Measurements from ENCODE around the gene TAS1R2.

The TAS1R2 gene

GRCh38 chr1:18866846-18867245 lies 7.4 kb upstream of the TAS1R2 start:
- no peaks in the 10 kb centered on the region for H3K27me3 ChIP-seq (ENCODE audit: control insufficient read depth, insufficient read depth, low read length)
- no peaks in the 10 kb centered on the region for H3K9me3 ChIP-seq (ENCODE audit: control insufficient read depth, insufficient read depth, low read length)
- H3K9ac ChIP-seq (ENCODE audit: low read depth, low read length) = no peak overlapping the region
- peaks cover 2% of the 10 kb centered on the region; the same call in 1 of the 2 replicates for H3K36me3 ChIP-seq (ENCODE audit: control insufficient read depth, insufficient read depth, low read length)
- H3K4me3 ChIP-seq (ENCODE audit: low read depth, low read length) = no peak overlapping the region
- no peak overlapping the region for H3K27ac ChIP-seq (ENCODE audit: low read depth, low read length)
- no peaks in the 10 kb centered on the region for H3K4me1 ChIP-seq (ENCODE audit: control insufficient read depth, insufficient read depth, low read length)

- no peak overlapping the region for H3K4me3 ChIP-seq (ENCODE audit: low read depth, low read length)
- H3K9ac ChIP-seq (ENCODE audit: low read depth, low read length) = no peak overlapping the region
- no peaks in the 10 kb centered on the region for H3K4me1 ChIP-seq (ENCODE audit: control insufficient read depth, insufficient read depth, low read length)
- H3K27me3 ChIP-seq (ENCODE audit: control insufficient read depth, insufficient read depth, low read length) = no peaks in the 10 kb centered on the region
- no peaks in the 10 kb centered on the region for H3K9me3 ChIP-seq (ENCODE audit: control insufficient read depth, insufficient read depth, low read length)
- H3K36me3 ChIP-seq (ENCODE audit: control insufficient read depth, insufficient read depth, low read length) = no peaks in the 10 kb centered on the region
- no peak overlapping the region for H3K27ac ChIP-seq (ENCODE audit: low read depth, low read length)
These were observed 6.9 kb upstream of the TAS1R2 start for GRCh38 chr1:18866314-18866713.

GRCh38 chr1:18865176-18865575 lies 5.7 kb upstream of the TAS1R2 start:
- Histone ChIP-seq H3K4me1 (ENCODE audit: control insufficient read depth, insufficient read depth, low read length) (no peaks in the 10 kb centered on the region), H3K4me3 (ENCODE audit: low read depth, low read length) (no peak overlapping the region), H3K9ac (ENCODE audit: low read depth, low read length) (no peak overlapping the region), H3K27me3 (ENCODE audit: control insufficient read depth, insufficient read depth, low read length) (no peaks in the 10 kb centered on the region), H3K9me3 (ENCODE audit: control insufficient read depth, insufficient read depth, low read length) (no peaks in the 10 kb centered on the region), H3K36me3 (ENCODE audit: control insufficient read depth, insufficient read depth, low read length) (no peaks in the 10 kb centered on the region), H3K27ac (ENCODE audit: low read depth, low read length) (no peak overlapping the region)

- Histone ChIP-seq H3K4me3 (ENCODE audit: low read depth, low read length) (no peak overlapping the region), H3K36me3 (ENCODE audit: control insufficient read depth, insufficient read depth, low read length) (no peaks in the 10 kb centered on the region), H3K4me1 (ENCODE audit: control insufficient read depth, insufficient read depth, low read length) (no peaks in the 10 kb centered on the region), H3K27me3 (ENCODE audit: control insufficient read depth, insufficient read depth, low read length) (no peaks in the 10 kb centered on the region), H3K9ac (ENCODE audit: low read depth, low read length) (no peak overlapping the region), H3K9me3 (ENCODE audit: control insufficient read depth, insufficient read depth, low read length) (no peaks in the 10 kb centered on the region), H3K27ac (ENCODE audit: low read depth, low read length) (no peak overlapping the region)
These were observed 2.1 kb upstream of the TAS1R2 start for GRCh38 chr1:18861590-18861989.

GRCh38 chr1:18861082-18861481 lies 1.6 kb upstream of the TAS1R2 start:
- Histone ChIP-seq H3K9ac (ENCODE audit: low read depth, low read length) (no peak overlapping the region), H3K9me3 (ENCODE audit: control insufficient read depth, insufficient read depth, low read length) (no peaks in the 10 kb centered on the region), H3K27me3 (ENCODE audit: control insufficient read depth, insufficient read depth, low read length) (no peaks in the 10 kb centered on the region)

GRCh38 chr1:18858070-18858688 lies 1.3 kb downstream of the TAS1R2 start:
- no peak overlapping the region for H3K27ac ChIP-seq (ENCODE audit: low read depth, low read length)
- no peaks in the 10 kb centered on the region for H3K27me3 ChIP-seq (ENCODE audit: control insufficient read depth, insufficient read depth, low read length)
- H3K9me3 ChIP-seq (ENCODE audit: control insufficient read depth, insufficient read depth, low read length) = no peaks in the 10 kb centered on the region
- H3K4me1 ChIP-seq (ENCODE audit: control insufficient read depth, insufficient read depth, low read length) = no peaks in the 10 kb centered on the region
- H3K9ac ChIP-seq (ENCODE audit: low read depth, low read length) = no peak overlapping the region
- no peaks in the 10 kb centered on the region for H3K36me3 ChIP-seq (ENCODE audit: control insufficient read depth, insufficient read depth, low read length)
- H3K4me3 ChIP-seq (ENCODE audit: low read depth, low read length) = no peak overlapping the region

More at GRCh38 chr1:18861082-18861481, 1.6 kb upstream of the TAS1R2 start:
- Histone ChIP-seq H3K4me3 (ENCODE audit: low read depth, low read length) (no peak overlapping the region), H3K27ac (ENCODE audit: low read depth, low read length) (no peak overlapping the region), H3K4me1 (ENCODE audit: control insufficient read depth, insufficient read depth, low read length) (no peaks in the 10 kb centered on the region), H3K36me3 (ENCODE audit: control insufficient read depth, insufficient read depth, low read length) (no peaks in the 10 kb centered on the region)

- Histone ChIP-seq H3K9me3 (ENCODE audit: control insufficient read depth, insufficient read depth, low read length) (no peaks in the 10 kb centered on the region), H3K36me3 (ENCODE audit: control insufficient read depth, insufficient read depth, low read length) (no peaks in the 10 kb centered on the region), H3K9ac (ENCODE audit: low read depth, low read length) (no peak overlapping the region), H3K27me3 (ENCODE audit: control insufficient read depth, insufficient read depth, low read length) (no peaks in the 10 kb centered on the region; the same call in none of the 2 replicates), H3K4me1 (ENCODE audit: control insufficient read depth, insufficient read depth, low read length) (no peaks in the 10 kb centered on the region), H3K27ac (ENCODE audit: low read depth, low read length) (no peak overlapping the region), H3K4me3 (ENCODE audit: low read depth, low read length) (no peak overlapping the region)
These were observed 3.0 kb downstream of the TAS1R2 start for GRCh38 chr1:18856435-18856834.

GRCh38 chr1:18855573-18855972 lies 3.9 kb downstream of the TAS1R2 start:
- H3K27me3 ChIP-seq (ENCODE audit: control insufficient read depth, insufficient read depth, low read length) = no peaks in the 10 kb centered on the region; the same call in none of the 2 replicates
- H3K9ac ChIP-seq (ENCODE audit: low read depth, low read length) = no peak overlapping the region
- H3K4me1 ChIP-seq (ENCODE audit: control insufficient read depth, insufficient read depth, low read length) = no peaks in the 10 kb centered on the region
- no peak overlapping the region for H3K27ac ChIP-seq (ENCODE audit: low read depth, low read length)
- H3K4me3 ChIP-seq (ENCODE audit: low read depth, low read length) = no peak overlapping the region
- H3K36me3 ChIP-seq (ENCODE audit: control insufficient read depth, insufficient read depth, low read length) = no peaks in the 10 kb centered on the region
- H3K9me3 ChIP-seq (ENCODE audit: control insufficient read depth, insufficient read depth, low read length) = no peaks in the 10 kb centered on the region

- Histone ChIP-seq H3K9ac (ENCODE audit: low read depth, low read length) (no peak overlapping the region), H3K27ac (ENCODE audit: low read depth, low read length) (no peak overlapping the region), H3K4me3 (ENCODE audit: low read depth, low read length) (no peak overlapping the region), H3K4me1 (ENCODE audit: control insufficient read depth, insufficient read depth, low read length) (no peaks in the 10 kb centered on the region), H3K9me3 (ENCODE audit: control insufficient read depth, insufficient read depth, low read length) (no peaks in the 10 kb centered on the region), H3K27me3 (ENCODE audit: control insufficient read depth, insufficient read depth, low read length) (peaks cover 2% of the 10 kb centered on the region), H3K36me3 (ENCODE audit: control insufficient read depth, insufficient read depth, low read length) (no peaks in the 10 kb centered on the region)
These were observed 5.0 kb downstream of the TAS1R2 start for GRCh38 chr1:18854331-18855025.

GRCh38 chr1:18852501-18852900 lies 7.0 kb downstream of the TAS1R2 start:
- H3K9me3 ChIP-seq (ENCODE audit: control insufficient read depth, insufficient read depth, low read length) = no peaks in the 10 kb centered on the region
- no peak overlapping the region for H3K9ac ChIP-seq (ENCODE audit: low read depth, low read length)
- no peak overlapping the region for H3K27ac ChIP-seq (ENCODE audit: low read depth, low read length)
- H3K4me1 ChIP-seq (ENCODE audit: control insufficient read depth, insufficient read depth, low read length) = no peaks in the 10 kb centered on the region
- H3K4me3 ChIP-seq (ENCODE audit: low read depth, low read length) = no peak overlapping the region
- H3K36me3 ChIP-seq (ENCODE audit: control insufficient read depth, insufficient read depth, low read length) = no peaks in the 10 kb centered on the region
- H3K27me3 ChIP-seq (ENCODE audit: control insufficient read depth, insufficient read depth, low read length) = peaks cover 7% of the 10 kb centered on the region

GRCh38 chr1:18849261-18849711 lies 10.2 kb downstream of the TAS1R2 start:
- no peaks in the 10 kb centered on the region for H3K36me3 ChIP-seq (ENCODE audit: control insufficient read depth, insufficient read depth, low read length)
- no peak overlapping the region for H3K4me3 ChIP-seq (ENCODE audit: low read depth, low read length)
- no peaks in the 10 kb centered on the region for H3K9me3 ChIP-seq (ENCODE audit: control insufficient read depth, insufficient read depth, low read length)
- H3K27me3 ChIP-seq (ENCODE audit: control insufficient read depth, insufficient read depth, low read length) = peaks cover 32% of the 10 kb centered on the region
- no peak overlapping the region for H3K27ac ChIP-seq (ENCODE audit: low read depth, low read length)
- H3K9ac ChIP-seq (ENCODE audit: low read depth, low read length) = no peak overlapping the region
- H3K4me1 ChIP-seq (ENCODE audit: control insufficient read depth, insufficient read depth, low read length) = no peaks in the 10 kb centered on the region

Measured in HUES48 (cell line).